Measurements from ENCODE around the gene PCGF1.
A peak's percentile ranks its signal among the peaks of the same experiment; 100 is the strongest.

The PCGF1 gene

GRCh38 chr2:74504591-74504990 lies 2.9 kb downstream of the PCGF1 start:
- no peak for TF ChIP-seq POLR2AphosphoS5 (IDR thresholded peaks at IDR 0.05; ENCODE audit: low read depth)
- H3K4me3 ChIP-seq (replicated peaks; ENCODE audit: insufficient read depth, low read length): no peak overlapping the region
- H3K27me3 ChIP-seq (ENCODE audit: insufficient read depth, poor library complexity, severe bottlenecking): peaks cover 38% of the 10 kb centered on the region
- no peak for DNase-seq (ENCODE audit: low read depth in 1 of 2, low spot score in 1 of 2)
- H3K27ac ChIP-seq (replicated peaks): no peak overlapping the region

DNA sequence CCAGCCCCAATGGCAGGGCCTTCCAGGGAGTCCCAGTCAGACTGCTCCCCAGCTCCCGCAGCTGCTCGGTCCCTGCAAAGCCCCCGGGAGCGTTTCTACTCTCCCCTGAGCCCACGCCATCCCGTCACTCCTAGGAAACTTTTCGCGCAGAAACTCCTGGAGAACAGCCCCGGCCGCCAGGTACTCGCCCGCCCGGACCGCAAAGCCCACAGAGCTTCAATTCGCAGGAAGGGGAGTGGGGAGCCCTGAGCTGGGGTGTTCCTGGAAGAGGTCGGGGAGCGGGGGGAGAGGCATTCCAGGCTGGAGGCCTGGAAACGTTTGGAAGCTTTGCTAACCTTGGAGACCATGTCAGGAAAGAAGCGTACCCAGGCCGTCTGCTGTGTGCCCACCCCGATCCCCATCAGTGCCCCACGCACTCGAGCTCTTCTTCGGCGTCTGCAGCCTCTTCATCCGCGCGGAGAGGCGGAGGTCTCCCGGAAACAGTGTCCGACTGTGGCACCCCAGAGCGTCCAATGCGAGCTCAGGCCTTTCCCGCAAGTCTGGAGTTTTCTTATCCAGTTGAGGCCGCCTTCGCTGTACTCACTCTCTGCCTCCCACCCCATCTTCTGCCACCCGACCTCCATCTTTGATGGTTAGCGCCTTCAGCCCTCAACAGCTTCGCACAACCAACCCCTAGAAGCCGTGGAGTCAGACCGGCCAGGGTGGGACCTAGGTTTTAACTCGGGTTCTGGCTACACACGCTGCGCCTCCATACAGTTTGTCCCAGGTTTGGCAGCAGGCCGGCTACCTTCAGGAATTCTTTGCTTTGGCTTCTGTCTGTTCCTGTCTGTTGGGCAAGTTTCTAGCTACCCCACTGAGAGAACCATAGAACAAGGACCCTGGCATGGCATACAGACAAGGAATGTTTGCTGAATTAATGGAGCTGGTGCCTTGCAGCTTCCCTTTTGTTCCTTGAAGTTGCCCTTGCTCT lies 3.7 kb downstream of the PCGF1 start:
- TF ChIP-seq, protein P1, sequence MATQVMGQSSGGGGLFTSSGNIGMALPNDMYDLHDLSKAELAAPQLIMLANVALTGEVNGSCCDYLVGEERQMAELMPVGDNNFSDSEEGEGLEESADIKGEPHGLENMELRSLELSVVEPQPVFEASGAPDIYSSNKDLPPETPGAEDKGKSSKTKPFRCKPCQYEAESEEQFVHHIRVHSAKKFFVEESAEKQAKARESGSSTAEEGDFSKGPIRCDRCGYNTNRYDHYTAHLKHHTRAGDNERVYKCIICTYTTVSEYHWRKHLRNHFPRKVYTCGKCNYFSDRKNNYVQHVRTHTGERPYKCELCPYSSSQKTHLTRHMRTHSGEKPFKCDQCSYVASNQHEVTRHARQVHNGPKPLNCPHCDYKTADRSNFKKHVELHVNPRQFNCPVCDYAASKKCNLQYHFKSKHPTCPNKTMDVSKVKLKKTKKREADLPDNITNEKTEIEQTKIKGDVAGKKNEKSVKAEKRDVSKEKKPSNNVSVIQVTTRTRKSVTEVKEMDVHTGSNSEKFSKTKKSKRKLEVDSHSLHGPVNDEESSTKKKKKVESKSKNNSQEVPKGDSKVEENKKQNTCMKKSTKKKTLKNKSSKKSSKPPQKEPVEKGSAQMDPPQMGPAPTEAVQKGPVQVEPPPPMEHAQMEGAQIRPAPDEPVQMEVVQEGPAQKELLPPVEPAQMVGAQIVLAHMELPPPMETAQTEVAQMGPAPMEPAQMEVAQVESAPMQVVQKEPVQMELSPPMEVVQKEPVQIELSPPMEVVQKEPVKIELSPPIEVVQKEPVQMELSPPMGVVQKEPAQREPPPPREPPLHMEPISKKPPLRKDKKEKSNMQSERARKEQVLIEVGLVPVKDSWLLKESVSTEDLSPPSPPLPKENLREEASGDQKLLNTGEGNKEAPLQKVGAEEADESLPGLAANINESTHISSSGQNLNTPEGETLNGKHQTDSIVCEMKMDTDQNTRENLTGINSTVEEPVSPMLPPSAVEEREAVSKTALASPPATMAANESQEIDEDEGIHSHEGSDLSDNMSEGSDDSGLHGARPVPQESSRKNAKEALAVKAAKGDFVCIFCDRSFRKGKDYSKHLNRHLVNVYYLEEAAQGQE (IDR thresholded peaks at IDR 0.05; ENCODE audit: insufficient replicate concordance, low read depth): no peak
- no peak for TF ChIP-seq SPI1 (IDR thresholded peaks at IDR 0.05; ENCODE audit: borderline replicate concordance, low read depth)
- no peak for TF ChIP-seq GABPA (IDR thresholded peaks at IDR 0.05; ENCODE audit: low read depth)
- TF ChIP-seq POLR2AphosphoS5 (IDR thresholded peaks at IDR 0.05; ENCODE audit: low read depth): no peak
- no peak for TF ChIP-seq CTCF (IDR thresholded peaks at IDR 0.05; ENCODE audit: insufficient read depth, low read length)
- DNase-seq (ENCODE audit: low read depth in 1 of 2, low spot score in 1 of 2): no peak
- Histone ChIP-seq H3K4me3 (replicated peaks; ENCODE audit: insufficient read depth, low read length) (no peak overlapping the region), H3K27ac (replicated peaks) (no peak overlapping the region), H3K27me3 (ENCODE audit: insufficient read depth, poor library complexity, severe bottlenecking) (peaks cover 46% of the 10 kb centered on the region)

- H3K27me3 ChIP-seq (ENCODE audit: insufficient read depth, poor library complexity, severe bottlenecking): peaks cover 55% of the 10 kb centered on the region
- peak overlapping the region; percentile 27 for H3K4me3 ChIP-seq (replicated peaks; ENCODE audit: insufficient read depth, low read length)
- no peak for DNase-seq (ENCODE audit: low read depth in 1 of 2, low spot score in 1 of 2)
- H3K27ac ChIP-seq (replicated peaks): no peak overlapping the region
- TF ChIP-seq, protein P1 (IDR thresholded peaks at IDR 0.05; ENCODE audit: insufficient replicate concordance, low read depth): no peak
- TF ChIP-seq GABPA (IDR thresholded peaks at IDR 0.05; ENCODE audit: low read depth) (no peak), CTCF (IDR thresholded peaks at IDR 0.05; ENCODE audit: insufficient read depth, low read length) (no peak), POLR2AphosphoS5 (IDR thresholded peaks at IDR 0.05; ENCODE audit: low read depth) (no peak), SPI1 (IDR thresholded peaks at IDR 0.05; ENCODE audit: borderline replicate concordance, low read depth) (no peak)
Observed at GRCh38 chr2:74502720-74503505, 4.6 kb downstream of the PCGF1 start.

DNA sequence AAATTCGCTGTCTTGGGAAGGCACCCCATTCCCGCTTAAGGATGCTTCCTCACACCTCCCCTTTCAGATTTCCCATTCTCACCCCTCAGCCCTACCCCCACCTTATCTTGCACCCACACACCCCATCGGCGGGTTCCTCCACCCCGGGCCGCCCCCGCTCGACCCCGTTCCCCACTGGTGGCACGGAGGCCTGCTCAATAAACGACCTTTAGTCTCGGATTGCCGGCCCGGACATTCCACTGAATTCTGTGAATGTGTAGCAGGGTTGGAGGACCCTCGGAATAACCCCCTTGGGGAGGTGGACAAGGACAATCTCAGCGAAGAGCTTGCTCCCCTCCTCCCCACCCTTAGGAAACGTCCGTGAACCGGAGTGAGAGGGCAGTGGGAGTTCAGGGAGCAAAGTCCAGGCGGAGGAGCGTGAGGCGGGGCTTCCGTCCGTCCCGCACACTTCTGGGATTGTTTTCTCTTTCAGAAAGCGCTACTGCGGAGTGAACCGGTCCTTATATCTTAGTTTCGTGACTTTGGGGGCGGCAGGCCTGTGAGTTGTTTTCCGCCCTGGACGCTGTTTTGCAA lies 5.3 kb downstream of the PCGF1 start:
- peak overlapping the region; percentile 27 for H3K4me3 ChIP-seq (replicated peaks; ENCODE audit: insufficient read depth, low read length)
- no peak for TF ChIP-seq SPI1 (IDR thresholded peaks at IDR 0.05; ENCODE audit: borderline replicate concordance, low read depth)
- TF ChIP-seq, protein P1 (IDR thresholded peaks at IDR 0.05; ENCODE audit: insufficient replicate concordance, low read depth): no peak
- no peak for TF ChIP-seq GABPA (IDR thresholded peaks at IDR 0.05; ENCODE audit: low read depth)
- H3K27ac ChIP-seq (replicated peaks): no peak overlapping the region
- DNase-seq (ENCODE audit: low read depth in 1 of 2, low spot score in 1 of 2): no peak
- peaks cover 60% of the 10 kb centered on the region for H3K27me3 ChIP-seq (ENCODE audit: insufficient read depth, poor library complexity, severe bottlenecking)

All from HL-60 (cell line).